IMR-90 (cell line): Measurements from ENCODE around the gene CDR2. TPM values are rescaled to one million over a fixed set of nuclear protein-coding genes. Genes with fewer than 3 reads are reported as not detected.
A peak's percentile ranks its signal among the peaks of the same experiment; 100 is the strongest.

Source experiments
- ATAC-seq: fragments of 200-7000 bp; cut with Tn5 transposase; 2 replicates; pipeline ENCODE4 v1.9.1; 2020; ENCODE audit warnings: low read depth, mild to moderate bottlenecking, moderate library complexity
- BruUV-seq: library from RNA; stranded (reverse); fragments of 400-500 nt; replicated peaks from 2 replicates; lab custom pipeline; 2021; lab: Mats Ljungman, UMichigan
- CTCF ChIA-PET: fragments of 300-600 bp; formaldehyde crosslinking; extraction: SDS; loops from one replicate; lab custom pipeline; 2021; ENCODE audit warnings: antibody characterized with exemption; lab: Yijun Ruan, JAX
- POLR2A ChIA-PET: fragments of 300-600 bp; sonication (Branson Sonifier 250); formaldehyde crosslinking; loops from one replicate; lab custom pipeline; 2022; ENCODE audit warnings: antibody characterized with exemption; ENCODE audit not compliant: unreplicated experiment; lab: Charles Lee
- DNase-seq: peaks from one replicate; pipeline ENCODE4 v3.0.0; 2013
- H2AFZ ChIP-seq: replicated peaks from 2 replicates; pipeline ENCODE3; 2013; ENCODE audit warnings: low read length, mild to moderate bottlenecking; ENCODE audit not compliant: poor library complexity
- H2AK5ac ChIP-seq: 2 replicates; pipeline ENCODE4 v1.6.1; 2013; ENCODE audit warnings: low read depth, low read length, inconsistent platforms
- H2AK9ac ChIP-seq: replicated peaks from 2 replicates; pipeline ENCODE3; 2013; ENCODE audit warnings: mild to moderate bottlenecking, low read depth, low read length, moderate library complexity; ENCODE audit not compliant: poor library complexity
- H2BK120ac ChIP-seq: 2 replicates; pipeline ENCODE4 v1.6.1; 2013; ENCODE audit warnings: low read depth, low read length, inconsistent platforms
- H2BK15ac ChIP-seq: 3 replicates; pipeline ENCODE4 v1.6.1; 2013; ENCODE audit warnings: low read depth, low read length, inconsistent platforms
- H2BK20ac ChIP-seq: 2 replicates; pipeline ENCODE4 v1.6.1; 2013; ENCODE audit warnings: low read depth, mild to moderate bottlenecking, inconsistent platforms, low read length, moderate library complexity
- H2BK5ac ChIP-seq: 2 replicates; pipeline ENCODE4 v1.6.1; 2013; ENCODE audit warnings: mild to moderate bottlenecking, low read depth, low read length, inconsistent platforms; ENCODE audit not compliant: poor library complexity, severe bottlenecking
- H3K14ac ChIP-seq: replicated peaks from 2 replicates; pipeline ENCODE4 v1.6.1; 2013; ENCODE audit warnings: low read depth, low read length, inconsistent platforms
- H3K18ac ChIP-seq: 2 replicates; pipeline ENCODE4 v1.6.1; 2013; ENCODE audit warnings: low read depth, low read length, control low read depth
- H3K23ac ChIP-seq: 2 replicates; pipeline ENCODE4 v1.6.1; 2013; ENCODE audit warnings: low read depth, low read length, inconsistent platforms
- H3K27ac ChIP-seq: 2 replicates; pipeline ENCODE4 v1.5.1; 2013; ENCODE audit warnings: mild to moderate bottlenecking, control low read depth, low read length; ENCODE audit not compliant: insufficient read depth
- H3K27me3 ChIP-seq: 2 replicates; pipeline ENCODE4 v1.6.1; 2013; ENCODE audit warnings: low read length; ENCODE audit not compliant: control insufficient read depth, insufficient read depth
- H3K36me3 ChIP-seq: 2 replicates; pipeline ENCODE4 v1.6.1; 2013; ENCODE audit warnings: low read length, mixed read lengths; ENCODE audit not compliant: control insufficient read depth, insufficient read depth
- H3K4ac ChIP-seq: 2 replicates; pipeline ENCODE4 v1.6.1; 2013; ENCODE audit warnings: low read depth, low read length, inconsistent platforms
- H3K4me1 ChIP-seq: 2 replicates; pipeline ENCODE4 v1.6.1; 2013; ENCODE audit warnings: low read length, mixed read lengths; ENCODE audit not compliant: control insufficient read depth, insufficient read depth
- H3K4me2 ChIP-seq: 2 replicates; pipeline ENCODE4 v1.6.1; 2013; ENCODE audit warnings: low read depth, mild to moderate bottlenecking, control low read depth, low read length, moderate library complexity
- H3K4me3 ChIP-seq: 2 replicates; pipeline ENCODE4 v1.5.1; 2013; ENCODE audit warnings: low read depth, mild to moderate bottlenecking, control low read depth, low read length, moderate library complexity; ENCODE audit not compliant: insufficient read depth
- H3K56ac ChIP-seq: 2 replicates; pipeline ENCODE4 v1.6.1; 2013; ENCODE audit warnings: low read length, inconsistent platforms; ENCODE audit not compliant: insufficient read depth; ENCODE audit errors: extremely low read depth
- H3K79me1 ChIP-seq, 2 experiments: 2 replicates each; pipeline ENCODE4 v1.6.1; 2013; ENCODE audit warnings: low read length in 2 of 2, inconsistent platforms in 1 of 2, low read depth in 1 of 2
- H3K9ac ChIP-seq: 2 replicates; pipeline ENCODE4 v1.6.1; 2013; ENCODE audit warnings: low read depth, low read length, control low read depth
- H3K9me1 ChIP-seq: 2 replicates; pipeline ENCODE4 v1.6.1; 2013; ENCODE audit warnings: low read length, inconsistent platforms; ENCODE audit not compliant: insufficient read depth
- H3K9me3 ChIP-seq: 2 replicates; pipeline ENCODE4 v1.6.1; 2013; ENCODE audit warnings: low read length; ENCODE audit not compliant: control insufficient read depth, insufficient read depth
- H4K20me1 ChIP-seq: 2 replicates; pipeline ENCODE4 v1.6.1; 2013; ENCODE audit warnings: low read length, inconsistent platforms; ENCODE audit not compliant: insufficient read depth
- H4K5ac ChIP-seq: 2 replicates; pipeline ENCODE4 v1.6.1; 2013; ENCODE audit warnings: mild to moderate bottlenecking, low read depth, low read length, control low read depth
- H4K8ac ChIP-seq, 2 experiments: 2 replicates each; pipeline ENCODE4 v1.6.1; 2013; ENCODE audit warnings: low read depth in 2 of 2, low read length in 2 of 2, control low read depth in 1 of 2, inconsistent platforms in 1 of 2
- H4K91ac ChIP-seq: 2 replicates; pipeline ENCODE4 v1.6.1; 2013; ENCODE audit warnings: low read depth, low read length, inconsistent platforms; ENCODE audit not compliant: insufficient read depth
- BHLHE40 ChIP-seq: fragments of 150-350 bp; IDR thresholded peaks from 2 replicates; pipeline ENCODE4 v1.6.1; 2016; ENCODE audit warnings: mild to moderate bottlenecking, low read depth, low read length
- CHD1 ChIP-seq: IDR thresholded peaks from 2 replicates; pipeline ENCODE4 v1.6.1; 2012; ENCODE audit warnings: low read depth, low read length, improper control_type of control experiment
- ELK1 ChIP-seq: fragments of 150-350 bp; IDR thresholded peaks from 2 replicates; pipeline ENCODE4 v1.6.1; 2016; ENCODE audit warnings: low read depth, mild to moderate bottlenecking, low read length, moderate library complexity, borderline replicate concordance
- FOS ChIP-seq: fragments of 150-350 bp; IDR thresholded peaks from 2 replicates; pipeline ENCODE4 v1.6.1; 2016; ENCODE audit warnings: low read depth, low read length
- MAFK ChIP-seq: IDR thresholded peaks from 2 replicates; pipeline ENCODE4 v1.6.1; 2012; ENCODE audit warnings: low read depth, low read length, improper control_type of control experiment
- MAZ ChIP-seq: IDR thresholded peaks from 2 replicates; pipeline ENCODE4 v1.6.1; 2012; ENCODE audit warnings: low read depth, mild to moderate bottlenecking, low read length, improper control_type of control experiment, moderate library complexity, borderline replicate concordance
- MXI1 ChIP-seq: IDR thresholded peaks from 2 replicates; pipeline ENCODE4 v1.6.1; 2012; ENCODE audit warnings: low read depth, mild to moderate bottlenecking, low read length, moderate library complexity, borderline replicate concordance
- RAD21 ChIP-seq: IDR thresholded peaks from 2 replicates; pipeline ENCODE4 v1.6.1; 2012; ENCODE audit warnings: low read length, improper control_type of control experiment
- RCOR1 ChIP-seq: IDR thresholded peaks from 2 replicates; pipeline ENCODE4 v1.6.1; 2012; ENCODE audit warnings: mild to moderate bottlenecking, low read length, improper control_type of control experiment; ENCODE audit not compliant: insufficient replicate concordance
- RFX5 ChIP-seq: IDR thresholded peaks from 2 replicates; pipeline ENCODE4 v1.8.0; 2012; ENCODE audit warnings: low read depth, mild to moderate bottlenecking, low read length, moderate library complexity
- USF2 ChIP-seq: fragments of 150-350 bp; IDR thresholded peaks from 2 replicates; pipeline ENCODE4 v1.6.1; 2017; ENCODE audit warnings: mild to moderate bottlenecking, antibody characterized with exemption, low read length, low read depth
- WGBS, 2 experiments: methylation state at CpG; one replicate each; pipeline versions ENCODE4 v1.1.5 to v1.1.7; 2013; ENCODE audit warnings: missing lambda C conversion rate in 2 of 2; ENCODE audit not compliant: insufficient read length in 1 of 2; ENCODE audit errors: extremely low coverage in 2 of 2; 5-methylcytosine and 5-hydroxymethylcytosine counted together
- dilution Hi-C: fragments of 300-500 bp; cut with HindIII; formaldehyde crosslinking; loops from one replicate; pipeline ENCODE4 v1.14.3; 2018; ENCODE audit warnings: low sequenced_read_pairs; ENCODE audit not compliant: unreplicated experiment
- in situ Hi-C: fragments of 300-500 bp; cut with MboI; formaldehyde crosslinking; loops from 3 replicates; pipeline ENCODE4 v1.14.3; 2019; ENCODE audit warnings: low sequenced_read_pairs, inconsistent platforms, mixed read lengths
- intact Hi-C: fragments of 100-400 bp; cut with micrococcal nuclease; formaldehyde crosslinking; loops from 2 replicates; pipeline ENCODE4 v1.10.0; 2022
- polyA plus RNA-seq, 3 experiments: library from polyadenylated mRNA; depleted of rRNA; stranded (reverse); fragments of >200 nt; gene quantifications; 2 replicates each; pipeline ENCODE4 v1.2.3, GENCODE V29; 2012; ENCODE audit warnings: low replicate concordance in 1 of 3
- total RNA-seq: library from RNA; depleted of rRNA; stranded (reverse); fragments of >200 nt; gene quantifications from 2 replicates; pipeline ENCODE4 v1.2.3, GENCODE V29; 2012
- TF ChIP-seq, protein P1 (sequence below): conservative IDR thresholded peaks from 2 replicates; pipeline ENCODE4 v1.5.1; 2012; ENCODE audit warnings: mild to moderate bottlenecking, low read depth, low read length, improper control_type of control experiment

CDR2 gene
- total and polyA plus RNA-seq, 2 of the 4 experiments (the other 2 are of a cell fraction), result 37.7 to 48.4 TPM

GRCh38 chr16:22353191-22353919 lies 21.1 kb downstream of the CDR2 start (continued):
- TF ChIP-seq ELK1, result no peak

- H3K18ac ChIP-seq, result peak overlapping the region; percentile 84
- no peak overlapping the region for H2BK20ac ChIP-seq
- no peak overlapping the region for H3K4me3 ChIP-seq
- H3K9ac ChIP-seq, result 0 out of 2 replicates have a peak overlapping the region, but pooled peaks have one; percentile 35
- H2AK9ac ChIP-seq, result no peak overlapping the region
- ATAC-seq, result no peak
- H3K9me1 ChIP-seq, result peaks cover 17% of the 10 kb centered on the region
- in situ Hi-C loops (no loop called here), intact Hi-C loops (loop anchor here (2.0 kb wide), 1 partner anchor 18 kb away; no protein-coding TSS in a partner anchor), dilution Hi-C loops (no loop called here)
- H3K27me3 ChIP-seq, result no peaks in the 10 kb centered on the region
- no peak overlapping the region for H3K56ac ChIP-seq
- peak overlapping the region; percentile 99 for H3K27ac ChIP-seq
- no CpG with 5 or more reads among the region's 5 CpGs for WGBS, 2 experiments
- H3K14ac ChIP-seq, result peak overlapping the region; percentile 26; the same call in 1 of the 2 replicates
- no peak for DNase-seq
- H3K4me1 ChIP-seq, result peaks cover 16% of the 10 kb centered on the region
- peak overlapping the region; percentile 17 for H3K4ac ChIP-seq
- no peak overlapping the region for H2BK120ac ChIP-seq
- peaks cover 35 to 80% of the 10 kb centered on the region in 2 experiments for H3K79me1 ChIP-seq
- H4K5ac ChIP-seq, result peak overlapping the region; percentile 71; the same call in 1 of the 2 replicates
- H2AK5ac ChIP-seq, result no peak overlapping the region
- H4K8ac ChIP-seq, result peak overlapping the region in 1 of 2 experiments; percentile 3; a peak in 1 of 4 replicates
- no TSS peak for BruUV-seq
- no peak overlapping the region for H2AFZ ChIP-seq
- peaks cover 67% of the 10 kb centered on the region for H4K20me1 ChIP-seq
- peaks cover 43% of the 10 kb centered on the region for H3K36me3 ChIP-seq
- H3K23ac ChIP-seq, result no peak overlapping the region
- peak overlapping the region; percentile 96 for H2BK5ac ChIP-seq
- no peak overlapping the region; the same call in 2 of the 3 replicates for H2BK15ac ChIP-seq
- POLR2A ChIA-PET, result no interaction called here
- H3K9me3 ChIP-seq, result no peaks in the 10 kb centered on the region
- peak overlapping the region; percentile 49; the same call in 1 of the 2 replicates for H3K4me2 ChIP-seq
- CTCF ChIA-PET, result no interaction called here
- peak overlapping the region; percentile 16; the same call in 1 of the 2 replicates for H4K91ac ChIP-seq
- no peak for TF ChIP-seq USF2
- TF ChIP-seq BHLHE40, result no peak
- no peak for TF ChIP-seq RFX5
- no peak for TF ChIP-seq MAFK
- no peak for TF ChIP-seq RAD21
- TF ChIP-seq, protein P1, sequence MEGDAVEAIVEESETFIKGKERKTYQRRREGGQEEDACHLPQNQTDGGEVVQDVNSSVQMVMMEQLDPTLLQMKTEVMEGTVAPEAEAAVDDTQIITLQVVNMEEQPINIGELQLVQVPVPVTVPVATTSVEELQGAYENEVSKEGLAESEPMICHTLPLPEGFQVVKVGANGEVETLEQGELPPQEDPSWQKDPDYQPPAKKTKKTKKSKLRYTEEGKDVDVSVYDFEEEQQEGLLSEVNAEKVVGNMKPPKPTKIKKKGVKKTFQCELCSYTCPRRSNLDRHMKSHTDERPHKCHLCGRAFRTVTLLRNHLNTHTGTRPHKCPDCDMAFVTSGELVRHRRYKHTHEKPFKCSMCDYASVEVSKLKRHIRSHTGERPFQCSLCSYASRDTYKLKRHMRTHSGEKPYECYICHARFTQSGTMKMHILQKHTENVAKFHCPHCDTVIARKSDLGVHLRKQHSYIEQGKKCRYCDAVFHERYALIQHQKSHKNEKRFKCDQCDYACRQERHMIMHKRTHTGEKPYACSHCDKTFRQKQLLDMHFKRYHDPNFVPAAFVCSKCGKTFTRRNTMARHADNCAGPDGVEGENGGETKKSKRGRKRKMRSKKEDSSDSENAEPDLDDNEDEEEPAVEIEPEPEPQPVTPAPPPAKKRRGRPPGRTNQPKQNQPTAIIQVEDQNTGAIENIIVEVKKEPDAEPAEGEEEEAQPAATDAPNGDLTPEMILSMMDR, result no peak
- no peak for TF ChIP-seq FOS
- no peak for TF ChIP-seq MXI1
- no peak for TF ChIP-seq MAZ
- TF ChIP-seq CHD1, result no peak
- TF ChIP-seq RCOR1, result no peak
These were observed 21.7 kb downstream of the CDR2 start for GRCh38 chr16:22352723-22353122.
